ENCODE results near the gene RYR1.

RYR1 gene

DNA sequence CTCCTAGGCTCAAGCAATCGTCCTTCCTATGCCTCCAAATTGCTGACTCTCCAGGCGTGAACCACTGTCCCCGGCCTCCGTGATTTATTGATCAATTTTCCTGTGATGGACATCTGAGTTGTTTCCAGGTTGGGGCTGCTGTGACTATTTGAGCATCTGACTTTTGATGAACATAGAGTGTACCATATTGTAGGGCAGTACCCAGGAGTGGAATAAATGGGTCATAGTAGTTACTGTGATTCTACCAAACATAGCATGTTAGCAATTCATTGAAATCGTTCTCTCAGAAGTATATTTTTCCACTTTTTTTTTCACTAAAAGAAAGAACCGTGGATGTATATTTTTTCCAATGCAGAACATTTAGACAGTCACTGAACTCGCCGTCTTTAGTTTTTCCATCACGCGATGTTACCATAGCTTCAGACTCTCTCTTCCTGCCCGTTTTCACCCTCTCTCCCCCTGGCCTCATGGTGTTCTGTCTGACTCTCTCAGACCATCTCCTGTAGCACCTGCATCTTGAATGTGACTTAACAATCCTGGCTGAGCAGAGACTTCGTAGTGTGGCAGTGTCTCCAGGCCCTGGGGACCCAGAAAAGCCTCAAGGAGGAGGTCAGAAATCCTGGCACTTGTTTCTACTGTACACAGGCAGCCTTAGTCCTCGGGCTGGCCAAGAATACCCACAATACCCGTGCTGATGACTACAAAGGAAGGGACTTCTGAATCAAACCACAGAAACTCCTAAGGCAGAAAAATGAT is 4.3 kb upstream of the RYR1 start:
- no peaks in the 10 kb centered on the region; the same call in 1 of the 2 replicates for H3F3A ChIP-seq (ENCODE audit: control insufficient read depth, insufficient read depth)
- no peak overlapping the region for H3K4me2 ChIP-seq (ENCODE audit: low read length)
- peaks cover 9% of the 10 kb centered on the region; the same call in 1 of the 2 replicates for H3K27me3 ChIP-seq (ENCODE audit: control insufficient read depth, low read length)
- no peak overlapping the region for H3K27ac ChIP-seq (ENCODE audit: low read depth, low read length)
- no peak for TF ChIP-seq CTCF (IDR thresholded peaks at IDR 0.05; ENCODE audit: low read depth, low read length, poor library complexity, severe bottlenecking)
- TF ChIP-seq EZH2phosphoT487 (IDR thresholded peaks at IDR 0.05; ENCODE audit: borderline replicate concordance, low read length): no peak
- H3K9me3 ChIP-seq (ENCODE audit: control insufficient read depth, insufficient read depth, low read length): no peaks in the 10 kb centered on the region
- H3K36me3 ChIP-seq (ENCODE audit: control insufficient read depth, low read length): no peaks in the 10 kb centered on the region
- H4K20me1 ChIP-seq (ENCODE audit: control insufficient read depth, insufficient read depth, low read depth, low read length): no peaks in the 10 kb centered on the region
- H3K79me2 ChIP-seq (ENCODE audit: control insufficient read depth, low read length): no peaks in the 10 kb centered on the region
- H3K4me3 ChIP-seq (ENCODE audit: low read length): no peak overlapping the region
- H3K4me1 ChIP-seq (ENCODE audit: control insufficient read depth, low read length): peaks cover 17% of the 10 kb centered on the region
- no peaks in the 10 kb centered on the region for H3K9me2 ChIP-seq (replicated peaks; ENCODE audit: control insufficient read depth, low read length)

GRCh38 chr19:38429811-38430156 is 3.7 kb upstream of the RYR1 start:
- TF ChIP-seq EZH2phosphoT487 (IDR thresholded peaks at IDR 0.05; ENCODE audit: borderline replicate concordance, low read length): no peak
- no peak for TF ChIP-seq CTCF (IDR thresholded peaks at IDR 0.05; ENCODE audit: low read depth, low read length, poor library complexity, severe bottlenecking)
- Histone ChIP-seq H3F3A (ENCODE audit: control insufficient read depth, insufficient read depth) (no peaks in the 10 kb centered on the region; the same call in 1 of the 2 replicates), H3K27ac (ENCODE audit: low read depth, low read length) (no peak overlapping the region)

DNA sequence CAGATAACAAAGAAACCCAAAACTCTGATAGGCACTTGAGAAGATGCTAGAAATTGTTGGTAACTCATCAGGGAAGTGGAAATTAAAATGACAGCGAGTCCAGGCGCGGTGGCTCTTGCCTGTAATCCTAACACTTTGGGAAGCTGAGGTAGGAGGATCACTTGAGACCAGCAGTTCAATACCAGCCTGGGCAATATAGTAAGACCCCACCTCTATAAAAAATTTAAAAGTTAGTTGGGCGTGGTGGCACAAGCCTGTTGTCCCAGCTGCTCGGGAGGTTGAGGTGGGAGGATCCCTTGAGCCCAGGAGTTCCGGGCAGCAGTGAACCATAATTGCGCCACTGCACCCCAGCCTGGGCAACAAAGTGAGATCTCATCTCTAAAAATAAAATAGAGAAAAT is 2.6 kb upstream of the RYR1 start:
- Histone ChIP-seq H3K4me1 (ENCODE audit: control insufficient read depth, low read length) (peaks cover 10% of the 10 kb centered on the region), H4K20me1 (ENCODE audit: control insufficient read depth, insufficient read depth, low read depth, low read length) (no peaks in the 10 kb centered on the region), H3K4me2 (ENCODE audit: low read length) (no peak overlapping the region), H3F3A (ENCODE audit: control insufficient read depth, insufficient read depth) (no peaks in the 10 kb centered on the region; the same call in 1 of the 2 replicates), H3K4me3 (ENCODE audit: low read length) (no peak overlapping the region), H3K9me2 (replicated peaks; ENCODE audit: control insufficient read depth, low read length) (no peaks in the 10 kb centered on the region), H3K27ac (ENCODE audit: low read depth, low read length) (no peak overlapping the region), H3K36me3 (ENCODE audit: control insufficient read depth, low read length) (no peaks in the 10 kb centered on the region), H3K27me3 (ENCODE audit: control insufficient read depth, low read length) (peaks cover 9% of the 10 kb centered on the region; the same call in 1 of the 2 replicates), H3K9me3 (ENCODE audit: control insufficient read depth, insufficient read depth, low read length) (no peaks in the 10 kb centered on the region), H3K79me2 (ENCODE audit: control insufficient read depth, low read length) (no peaks in the 10 kb centered on the region)
- TF ChIP-seq CTCF (IDR thresholded peaks at IDR 0.05; ENCODE audit: low read depth, low read length, poor library complexity, severe bottlenecking) (no peak), EZH2phosphoT487 (IDR thresholded peaks at IDR 0.05; ENCODE audit: borderline replicate concordance, low read length) (no peak)

More at GRCh38 chr19:38429811-38430156, 3.7 kb upstream of the RYR1 start:
- Histone ChIP-seq H3K4me2 (ENCODE audit: low read length) (no peak overlapping the region), H3K9me2 (replicated peaks; ENCODE audit: control insufficient read depth, low read length) (no peaks in the 10 kb centered on the region), H4K20me1 (ENCODE audit: control insufficient read depth, insufficient read depth, low read depth, low read length) (no peaks in the 10 kb centered on the region), H3K79me2 (ENCODE audit: control insufficient read depth, low read length) (no peaks in the 10 kb centered on the region), H3K9me3 (ENCODE audit: control insufficient read depth, insufficient read depth, low read length) (no peaks in the 10 kb centered on the region), H3K4me3 (ENCODE audit: low read length) (no peak overlapping the region), H3K27me3 (ENCODE audit: control insufficient read depth, low read length) (peaks cover 9% of the 10 kb centered on the region; the same call in 1 of the 2 replicates), H3K36me3 (ENCODE audit: control insufficient read depth, low read length) (no peaks in the 10 kb centered on the region), H3K4me1 (ENCODE audit: control insufficient read depth, low read length) (peaks cover 17% of the 10 kb centered on the region)
